Smooth muscle cell of bladder (primary cell): Measurements from ENCODE around the gene PRDX1. TPM values are rescaled to one million over a fixed set of nuclear protein-coding genes. Genes with fewer than 3 reads are reported as not detected.

Experiments used
- total RNA-seq: library from RNA; depleted of rRNA; stranded (reverse); fragments of >200 nt; gene quantifications from 2 replicates; pipeline ENCODE4 v1.2.3, GENCODE V29; 2014

PRDX1 gene
- total RNA-seq, result 606 and 702 TPM in 2 replicates

GRCh38 chr1:45521413-45522323 is at the start of gene PRDX1:
PRDX1 (minus strand) TSS chr1:45521884; CDS start chr1:45519043, 2,841 bp downstream.

DNA sequence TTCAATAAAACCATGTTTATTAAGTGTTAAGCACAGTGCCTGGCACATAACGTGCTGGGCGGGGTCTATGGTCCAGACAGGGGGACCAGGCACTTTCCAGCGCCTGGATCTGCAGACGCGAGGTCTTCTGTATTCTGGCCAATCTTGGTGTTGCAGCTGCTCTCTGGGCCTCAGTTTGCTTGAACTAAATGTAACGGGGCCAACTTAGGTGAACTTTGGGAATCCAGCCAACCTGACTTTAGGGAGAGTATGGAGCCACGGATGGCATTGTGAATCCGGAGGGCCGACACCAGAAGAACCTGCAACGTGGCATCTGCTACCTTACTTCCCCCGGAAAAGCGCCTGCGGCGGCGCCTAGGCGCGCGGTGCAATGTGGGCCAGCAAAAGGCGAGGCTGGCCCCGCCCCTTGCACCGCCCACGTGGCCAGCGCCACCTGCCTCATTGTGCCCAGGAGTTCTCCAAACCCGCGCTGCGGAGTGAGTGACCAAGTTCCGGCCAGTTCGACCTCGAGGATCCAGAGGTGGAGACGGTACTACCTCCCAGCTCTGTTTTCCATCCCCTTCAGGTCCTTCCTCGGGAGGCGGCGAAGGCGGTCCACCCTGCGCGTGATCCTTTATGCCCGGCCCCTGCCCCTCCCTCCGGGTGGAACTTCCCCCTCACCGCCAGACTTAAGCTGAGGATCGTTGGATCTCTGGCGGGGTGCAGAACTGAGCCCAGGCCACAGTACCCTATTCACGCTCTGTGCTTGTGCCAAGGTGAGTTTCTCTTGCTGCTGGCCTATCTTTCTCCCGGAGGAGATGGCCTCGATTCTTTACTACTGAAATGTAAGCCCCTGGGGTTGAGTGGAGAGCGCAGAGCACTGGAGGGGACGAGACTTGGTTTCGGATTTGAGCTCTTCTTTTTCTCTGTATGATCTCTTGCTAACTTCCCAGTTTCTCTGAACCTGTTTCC is 29.0 kb upstream of the PRDX1 start, which contains the start of gene AKR1A1:
Gene AKR1A1, plus strand, starts transcription at position 426 of the 951 bp plus-strand sequence. CDS start 10,969 bp downstream, outside the sequence.

DNA sequence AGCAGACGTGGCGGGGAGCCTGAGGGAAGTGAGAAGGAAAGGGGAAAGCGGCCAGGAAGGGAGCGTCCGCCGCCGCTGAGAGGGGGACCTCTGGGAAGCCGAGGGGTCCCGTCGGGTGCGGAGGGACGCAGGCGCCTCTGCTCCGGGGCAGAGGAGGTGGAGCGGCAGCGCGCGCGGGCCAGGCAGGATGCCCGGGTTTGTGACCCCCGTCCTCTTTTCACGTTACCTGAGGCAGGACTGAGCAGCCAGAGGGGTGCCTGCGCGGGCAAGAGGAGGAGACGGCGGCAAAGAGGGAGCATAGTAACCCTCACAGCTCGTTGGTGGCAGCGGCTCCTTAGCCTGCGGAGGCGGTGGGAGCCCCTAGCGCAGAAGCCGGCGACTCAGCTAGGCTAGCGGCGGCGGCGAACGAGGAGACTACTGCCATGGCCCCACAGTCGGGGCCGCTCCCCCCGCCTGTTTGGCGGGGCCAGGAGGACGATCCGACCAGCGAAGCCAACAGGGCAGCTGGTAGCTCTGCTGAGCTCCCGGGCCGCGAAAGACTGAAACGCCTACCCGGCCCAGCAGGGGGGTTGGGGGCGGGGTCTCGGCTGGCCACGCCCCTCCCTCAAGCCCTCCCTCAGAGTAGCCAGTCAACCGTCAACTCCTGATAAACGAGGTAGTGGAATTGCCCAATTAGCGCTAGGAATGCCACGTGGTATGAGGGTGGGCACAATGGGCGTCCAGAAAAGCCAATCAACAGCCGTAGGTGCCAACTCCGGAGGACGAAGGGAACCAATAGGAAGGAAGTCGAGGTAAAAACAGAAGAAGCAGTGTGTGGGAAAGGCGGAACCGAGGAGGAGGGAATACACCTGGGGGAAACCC is 30.8 kb downstream of the PRDX1 start, which contains the start of gene TESK2:
Gene TESK2, minus strand, starts transcription at position 538 of the 861 bp plus-strand sequence. CDS start 33,378 bp downstream, outside the sequence.

Other genes starting within 250 kb of the PRDX1 start
- gene HPDL, start 195.0 kb downstream of the PRDX1 start, total RNA-seq, result 0.14 and 0.74 TPM in 2 replicates
- gene TOE1, start 181.7 kb downstream of the PRDX1 start, total RNA-seq, result 7.0 and 7.5 TPM in 2 replicates
- 9.8 and 10.6 TPM in 2 replicates for gene MUTYH, start 181.4 kb downstream of the PRDX1 start, total RNA-seq
- gene TESK2, start 30.7 kb downstream of the PRDX1 start, total RNA-seq, result 3.0 and 3.2 TPM in 2 replicates
- 0.55 and 0.57 TPM in 2 replicates for gene CCDC163, start 21.8 kb downstream of the PRDX1 start, total RNA-seq
- 1.7 and 2.1 TPM in 2 replicates for gene MMACHC, start 21.6 kb downstream of the PRDX1 start, total RNA-seq
- 128 and 133 TPM in 2 replicates for gene AKR1A1, start 28.9 kb upstream of the PRDX1 start, total RNA-seq
- 31.6 and 32.0 TPM in 2 replicates for gene NASP, start 62.2 kb upstream of the PRDX1 start, total RNA-seq
- gene CCDC17, start 102.2 kb upstream of the PRDX1 start, total RNA-seq, result 0.57 and 0.74 TPM in 2 replicates
- gene GPBP1L1, start 164.6 kb upstream of the PRDX1 start, total RNA-seq, result 60.4 and 62.7 TPM in 2 replicates
- gene TMEM69, start 166.3 kb upstream of the PRDX1 start, total RNA-seq, result 9.6 and 11.9 TPM in 2 replicates
- gene IPP, start 228.8 kb upstream of the PRDX1 start, total RNA-seq, result 11.8 and 12.2 TPM in 2 replicates